ENCODE data around the gene AQP6. TPM values are rescaled to one million over a fixed set of nuclear protein-coding genes. Genes with fewer than 3 reads are reported as not detected.

The AQP6 gene
- total and polyA plus RNA-seq, 8 donors: 0.18 to 0.58 (median 0.45) TPM; not detected in 5

DNA sequence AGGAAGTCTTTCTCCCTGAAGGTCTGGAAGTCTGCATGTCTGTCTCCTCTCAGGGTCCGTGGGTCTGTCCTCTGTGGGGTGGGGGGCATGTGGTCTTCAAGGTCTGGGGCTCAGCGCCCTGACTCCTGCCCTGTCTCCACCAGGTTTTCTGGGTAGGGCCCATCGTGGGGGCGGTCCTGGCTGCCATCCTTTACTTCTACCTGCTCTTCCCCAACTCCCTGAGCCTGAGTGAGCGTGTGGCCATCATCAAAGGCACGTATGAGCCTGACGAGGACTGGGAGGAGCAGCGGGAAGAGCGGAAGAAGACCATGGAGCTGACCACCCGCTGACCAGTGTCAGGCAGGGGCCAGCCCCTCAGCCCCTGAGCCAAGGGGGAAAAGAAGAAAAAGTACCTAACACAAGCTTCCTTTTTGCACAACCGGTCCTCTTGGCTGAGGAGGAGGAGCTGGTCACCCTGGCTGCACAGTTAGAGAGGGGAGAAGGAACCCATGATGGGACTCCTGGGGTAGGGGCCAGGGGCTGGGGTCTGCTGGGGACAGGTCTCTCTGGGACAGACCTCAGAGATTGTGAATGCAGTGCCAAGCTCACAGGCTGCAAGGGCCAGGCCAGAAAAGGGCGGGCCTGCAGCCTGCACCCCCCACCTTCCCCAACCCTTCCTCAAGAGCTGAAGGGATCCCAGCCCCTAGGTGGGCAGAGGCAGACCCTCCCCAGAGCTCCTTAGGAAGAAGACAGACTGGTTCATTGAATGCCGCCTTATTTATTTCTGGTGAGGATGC lies 7.7 kb upstream of the AQP6 start:
- Histone ChIP-seq H3K4me3 (no peak overlapping the region), H3K4me1 (peaks cover 23 to 61% (median 50%) of the 10 kb centered on the region in 4 donors), H3K27me3 (peaks cover 0 to 66% (median 18%) of the 10 kb centered on the region in 3 donors), H3K9me3 (no peaks in the 10 kb centered on the region), H3K27ac (no peak overlapping the region), H3K36me3 (no peaks in the 10 kb centered on the region)
- WGBS, 5 donors: 59 to 71% (median 64%) methylated on average over 11 to 13 of the region's 13 CpGs
- intact Hi-C loops (cut with DNase I; ENCODE audit: low total_unique reads): loop anchor here (5.0 kb wide), 2 partner anchors 92 to 107 kb away; partner anchors contain the start of gene ASIC1
- no peak for TF ChIP-seq EP300 (IDR thresholded peaks at IDR 0.05)
- no peak for TF ChIP-seq POLR2AphosphoS5 (IDR thresholded peaks at IDR 0.05)
- TF ChIP-seq POLR2A (IDR thresholded peaks at IDR 0.05): no peak
- TF ChIP-seq, protein P1, sequence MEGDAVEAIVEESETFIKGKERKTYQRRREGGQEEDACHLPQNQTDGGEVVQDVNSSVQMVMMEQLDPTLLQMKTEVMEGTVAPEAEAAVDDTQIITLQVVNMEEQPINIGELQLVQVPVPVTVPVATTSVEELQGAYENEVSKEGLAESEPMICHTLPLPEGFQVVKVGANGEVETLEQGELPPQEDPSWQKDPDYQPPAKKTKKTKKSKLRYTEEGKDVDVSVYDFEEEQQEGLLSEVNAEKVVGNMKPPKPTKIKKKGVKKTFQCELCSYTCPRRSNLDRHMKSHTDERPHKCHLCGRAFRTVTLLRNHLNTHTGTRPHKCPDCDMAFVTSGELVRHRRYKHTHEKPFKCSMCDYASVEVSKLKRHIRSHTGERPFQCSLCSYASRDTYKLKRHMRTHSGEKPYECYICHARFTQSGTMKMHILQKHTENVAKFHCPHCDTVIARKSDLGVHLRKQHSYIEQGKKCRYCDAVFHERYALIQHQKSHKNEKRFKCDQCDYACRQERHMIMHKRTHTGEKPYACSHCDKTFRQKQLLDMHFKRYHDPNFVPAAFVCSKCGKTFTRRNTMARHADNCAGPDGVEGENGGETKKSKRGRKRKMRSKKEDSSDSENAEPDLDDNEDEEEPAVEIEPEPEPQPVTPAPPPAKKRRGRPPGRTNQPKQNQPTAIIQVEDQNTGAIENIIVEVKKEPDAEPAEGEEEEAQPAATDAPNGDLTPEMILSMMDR (IDR thresholded peaks at IDR 0.05): no peak
- no peak for DNase-seq

DNA sequence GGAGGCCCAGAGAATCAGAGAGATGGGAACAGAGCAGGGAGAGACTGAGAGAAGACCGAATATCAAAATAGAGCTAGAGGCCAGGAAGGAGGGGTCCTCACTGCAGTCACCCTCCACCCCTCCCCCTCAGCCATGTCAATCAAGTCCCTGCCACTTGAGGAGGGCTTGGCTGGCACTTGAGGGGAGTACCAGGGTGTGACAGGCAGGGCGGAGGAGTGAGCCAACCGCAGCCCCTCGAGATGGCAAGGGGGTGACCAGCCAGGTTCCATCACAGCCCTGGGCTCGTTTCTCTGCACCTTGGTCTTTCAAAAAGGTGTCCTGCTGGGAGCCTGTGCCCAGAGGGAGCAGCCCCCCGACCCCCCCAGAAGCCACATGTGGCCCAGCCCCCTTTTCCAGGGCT lies 6.9 kb upstream of the AQP6 start:
- 57 to 65% (median 63%) methylated on average over 5 to 6 of the region's 6 CpGs for WGBS, 5 donors
- intact Hi-C loops (cut with DNase I; ENCODE audit: low total_unique reads): loop anchor here (5.0 kb wide), 2 partner anchors 91 to 106 kb away; partner anchors contain the start of gene ASIC1
- no peak for DNase-seq
- no peak for TF ChIP-seq POLR2AphosphoS5 (IDR thresholded peaks at IDR 0.05)
- TF ChIP-seq EP300 (IDR thresholded peaks at IDR 0.05): no peak
- TF ChIP-seq, protein P1 (IDR thresholded peaks at IDR 0.05): no peak
- TF ChIP-seq POLR2A (IDR thresholded peaks at IDR 0.05): no peak
- Histone ChIP-seq H3K36me3 (no peaks in the 10 kb centered on the region), H3K27me3 (peaks cover 0 to 58% (median 10%) of the 10 kb centered on the region in 3 donors), H3K4me3 (no peak overlapping the region), H3K27ac (no peak overlapping the region), H3K9me3 (no peaks in the 10 kb centered on the region), H3K4me1 (peaks cover 15 to 53% (median 43%) of the 10 kb centered on the region in 4 donors)

DNA sequence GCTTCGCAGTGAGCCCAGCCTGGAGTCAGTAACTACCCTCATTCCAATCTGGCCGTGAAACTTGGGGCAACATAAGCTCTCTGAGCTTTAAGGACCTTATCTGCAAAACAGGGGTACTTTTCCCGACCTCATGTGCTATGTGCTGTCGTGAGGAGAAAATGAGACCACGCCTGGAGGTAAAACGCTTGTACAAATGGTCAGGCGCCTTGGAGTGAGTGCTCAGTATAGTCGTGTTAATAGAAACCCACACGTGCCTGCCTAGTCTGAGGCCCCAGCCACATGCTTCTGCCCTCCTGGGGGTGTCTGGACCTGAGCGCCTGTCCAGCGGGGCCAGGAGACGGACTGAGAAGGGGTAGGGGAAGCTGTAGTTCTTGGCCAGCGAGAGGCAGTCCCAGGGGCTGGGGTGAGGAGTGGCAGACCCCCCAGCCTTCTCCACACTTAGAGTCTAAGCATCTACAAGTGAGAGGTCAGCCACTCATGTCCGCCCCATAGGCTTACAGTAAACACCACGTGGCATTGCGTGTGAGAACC lies 6.2 kb upstream of the AQP6 start:
- peaks cover 8 to 46% (median 36%) of the 10 kb centered on the region in 4 donors for H3K4me1 ChIP-seq
- H3K36me3 ChIP-seq: no peaks in the 10 kb centered on the region
- DNase-seq: no peak
- H3K27me3 ChIP-seq: peaks cover 0 to 51% (median 4%) of the 10 kb centered on the region in 3 donors
- intact Hi-C loops (cut with DNase I; ENCODE audit: low total_unique reads): loop anchor here (5.0 kb wide), 2 partner anchors 91 to 106 kb away; partner anchors contain the start of gene ASIC1
- 13 to 33% (median 29%) methylated on average over 16 of the region's 16 CpGs for WGBS, 5 donors
- peak overlapping the region in 1 of 4 donors; percentile 49 for H3K4me3 ChIP-seq
- H3K27ac ChIP-seq: no peak overlapping the region
- no peaks in the 10 kb centered on the region for H3K9me3 ChIP-seq
- TF ChIP-seq EP300 (IDR thresholded peaks at IDR 0.05) (no peak), POLR2A (IDR thresholded peaks at IDR 0.05) (no peak), POLR2AphosphoS5 (IDR thresholded peaks at IDR 0.05) (no peak)
- TF ChIP-seq, protein P1 (IDR thresholded peaks at IDR 0.05): no peak

DNA sequence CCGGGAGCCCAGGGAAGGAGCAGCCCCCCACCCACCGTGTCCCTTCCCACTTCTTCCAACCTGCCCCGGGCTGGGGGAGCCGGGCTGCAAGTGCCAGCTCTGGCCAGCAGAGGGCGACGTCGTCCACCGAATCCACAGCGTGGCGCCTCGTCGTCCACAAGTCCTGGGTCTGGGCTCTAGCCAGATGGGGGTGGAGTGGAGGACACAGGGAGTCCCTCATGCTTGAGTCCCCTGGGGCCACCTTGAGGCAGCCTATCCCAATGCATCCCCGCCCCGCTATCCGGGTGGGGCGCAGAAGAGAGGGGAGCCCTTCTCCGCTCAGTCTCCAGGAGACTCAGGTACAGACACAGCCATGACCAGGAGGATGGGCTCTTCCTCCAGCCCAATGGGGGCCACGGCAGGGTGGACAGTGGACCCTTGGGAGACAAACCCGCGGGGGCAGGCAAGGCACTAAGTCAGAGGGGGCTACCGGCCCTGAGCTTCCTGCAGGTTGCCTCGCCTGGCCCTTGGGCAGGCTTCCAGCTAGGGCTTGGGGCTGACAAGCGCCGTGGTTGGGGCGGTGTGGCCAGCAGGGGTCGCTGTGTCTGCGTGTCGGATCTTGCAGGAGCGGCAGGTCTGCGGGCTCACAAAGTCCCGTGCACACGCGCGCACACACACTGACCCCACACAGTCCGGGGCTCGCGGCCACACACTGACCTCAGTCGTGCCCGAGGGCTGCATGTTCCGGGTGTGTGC lies 5.5 kb upstream of the AQP6 start:
- Histone ChIP-seq H3K4me1 (peaks cover 8 to 41% (median 34%) of the 10 kb centered on the region in 4 donors), H3K9me3 (no peaks in the 10 kb centered on the region), H3K4me3 (peak overlapping the region; percentile 37 to 49 (median 40)), H3K36me3 (no peaks in the 10 kb centered on the region), H3K27ac (peak overlapping the region in 2 of 5 donors; percentile 17 to 27), H3K27me3 (peaks cover 0 to 46% (median 0%) of the 10 kb centered on the region in 3 donors)
- WGBS, 5 donors: 0 to 3% (median 2%) methylated on average over 12 to 40 of the region's 40 CpGs
- intact Hi-C loops (cut with DNase I; ENCODE audit: low total_unique reads): loop anchor here (5.0 kb wide), 2 partner anchors 90 to 105 kb away; partner anchors contain the start of gene ASIC1
- TF ChIP-seq, protein P1 (IDR thresholded peaks at IDR 0.05): peak in 6 of 7 experiments; percentile 70 to 97 (median 90)
- TF ChIP-seq POLR2AphosphoS5 (IDR thresholded peaks at IDR 0.05) (peak in 1 of 3 donors; percentile 36), EP300 (IDR thresholded peaks at IDR 0.05) (no peak)
- DNase-seq: peak; percentile 95 to 96

Data from stomach (tissue), 9 donors.